MM.1S (cell line): ENCODE measurements around the gene ZBTB47.

Source experiments
- EZH2 ChIP-seq: fragments of 300-600 bp; sonication (generic); optimal IDR thresholded peaks from 2 replicates; pipeline ENCODE3; 2017; ENCODE audit warnings: low read depth, mild to moderate bottlenecking, antibody characterized with exemption, low read length, mixed read lengths
- EZH2phosphoT487 ChIP-seq: fragments of 300-600 bp; sonication (generic); IDR thresholded peaks from 2 replicates; pipeline ENCODE4 v1.6.1; 2018; ENCODE audit warnings: antibody characterized with exemption, low read length
- TF ChIP-seq, protein P1 (sequence below): fragments of 300-600 bp; sonication (generic); IDR thresholded peaks from 2 replicates; pipeline ENCODE4 v1.5.1; 2016; ENCODE audit warnings: antibody characterized with exemption, low read length, mixed read lengths

DNA sequence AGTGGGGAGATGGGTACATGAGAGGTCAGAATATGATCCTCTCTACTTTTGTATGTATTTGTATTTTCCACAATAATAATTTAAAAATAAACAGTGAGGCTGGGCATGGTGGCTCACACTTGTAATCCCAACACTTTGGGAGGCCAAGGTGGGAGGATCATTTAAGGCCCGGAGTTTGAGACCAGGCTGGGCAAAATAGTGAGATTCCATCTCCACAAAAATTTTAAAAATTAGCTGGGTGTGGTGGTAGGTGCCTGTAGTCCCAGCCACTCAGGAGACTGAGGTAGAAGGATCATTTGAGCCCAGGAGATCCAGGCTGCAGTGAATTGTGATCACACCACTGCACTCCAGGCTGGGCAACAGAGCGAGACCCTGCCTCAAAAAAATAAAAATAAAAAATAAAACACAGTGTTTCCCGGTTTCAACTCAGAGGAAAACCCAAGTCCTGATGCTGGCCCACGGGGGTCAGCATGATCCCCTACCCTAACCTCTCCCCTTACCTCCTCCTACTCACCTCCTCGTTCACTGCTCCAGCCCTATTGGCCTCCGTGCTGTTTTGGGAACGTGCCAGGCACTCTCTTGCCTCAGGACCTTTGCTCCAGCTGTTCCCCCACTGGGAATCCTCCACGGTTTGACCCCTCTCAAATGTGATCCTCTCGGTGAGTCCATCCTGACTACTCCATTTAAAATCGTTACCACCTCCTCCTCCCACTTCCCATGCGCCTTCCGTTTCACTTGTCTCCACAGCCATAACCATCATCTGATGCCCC lies 29.0 kb downstream of the ZBTB47 start:
- TF ChIP-seq, protein P1, sequence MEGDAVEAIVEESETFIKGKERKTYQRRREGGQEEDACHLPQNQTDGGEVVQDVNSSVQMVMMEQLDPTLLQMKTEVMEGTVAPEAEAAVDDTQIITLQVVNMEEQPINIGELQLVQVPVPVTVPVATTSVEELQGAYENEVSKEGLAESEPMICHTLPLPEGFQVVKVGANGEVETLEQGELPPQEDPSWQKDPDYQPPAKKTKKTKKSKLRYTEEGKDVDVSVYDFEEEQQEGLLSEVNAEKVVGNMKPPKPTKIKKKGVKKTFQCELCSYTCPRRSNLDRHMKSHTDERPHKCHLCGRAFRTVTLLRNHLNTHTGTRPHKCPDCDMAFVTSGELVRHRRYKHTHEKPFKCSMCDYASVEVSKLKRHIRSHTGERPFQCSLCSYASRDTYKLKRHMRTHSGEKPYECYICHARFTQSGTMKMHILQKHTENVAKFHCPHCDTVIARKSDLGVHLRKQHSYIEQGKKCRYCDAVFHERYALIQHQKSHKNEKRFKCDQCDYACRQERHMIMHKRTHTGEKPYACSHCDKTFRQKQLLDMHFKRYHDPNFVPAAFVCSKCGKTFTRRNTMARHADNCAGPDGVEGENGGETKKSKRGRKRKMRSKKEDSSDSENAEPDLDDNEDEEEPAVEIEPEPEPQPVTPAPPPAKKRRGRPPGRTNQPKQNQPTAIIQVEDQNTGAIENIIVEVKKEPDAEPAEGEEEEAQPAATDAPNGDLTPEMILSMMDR, result no peak
- TF ChIP-seq EZH2, result no peak
- no peak for TF ChIP-seq EZH2phosphoT487
